Measurements from ENCODE around the gene PKN3.

Gene PKN3

DNA sequence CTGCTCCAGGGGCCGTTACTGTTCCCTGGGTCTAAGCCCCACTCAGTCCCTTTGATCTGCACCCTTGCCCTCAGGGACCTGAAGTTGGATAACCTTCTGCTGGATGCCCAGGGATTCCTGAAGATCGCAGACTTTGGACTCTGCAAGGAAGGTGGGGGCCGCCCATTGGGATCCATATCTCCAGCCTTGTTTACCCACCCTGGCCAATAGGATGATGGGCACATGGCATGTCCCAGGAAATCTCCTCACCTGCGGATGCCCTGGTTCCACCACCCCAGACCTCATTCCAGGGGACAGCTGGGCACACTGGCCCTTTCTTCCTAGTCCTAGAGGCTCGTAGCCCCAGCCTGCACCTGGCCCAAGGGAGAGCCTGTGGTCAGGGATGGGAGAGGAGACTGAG is 16.2 kb downstream of the PKN3 start:
- no peak for DNase-seq

- no peak for DNase-seq
These were observed 17.8 kb downstream of the PKN3 start for GRCh38 chr9:128719919-128720605.

DNA sequence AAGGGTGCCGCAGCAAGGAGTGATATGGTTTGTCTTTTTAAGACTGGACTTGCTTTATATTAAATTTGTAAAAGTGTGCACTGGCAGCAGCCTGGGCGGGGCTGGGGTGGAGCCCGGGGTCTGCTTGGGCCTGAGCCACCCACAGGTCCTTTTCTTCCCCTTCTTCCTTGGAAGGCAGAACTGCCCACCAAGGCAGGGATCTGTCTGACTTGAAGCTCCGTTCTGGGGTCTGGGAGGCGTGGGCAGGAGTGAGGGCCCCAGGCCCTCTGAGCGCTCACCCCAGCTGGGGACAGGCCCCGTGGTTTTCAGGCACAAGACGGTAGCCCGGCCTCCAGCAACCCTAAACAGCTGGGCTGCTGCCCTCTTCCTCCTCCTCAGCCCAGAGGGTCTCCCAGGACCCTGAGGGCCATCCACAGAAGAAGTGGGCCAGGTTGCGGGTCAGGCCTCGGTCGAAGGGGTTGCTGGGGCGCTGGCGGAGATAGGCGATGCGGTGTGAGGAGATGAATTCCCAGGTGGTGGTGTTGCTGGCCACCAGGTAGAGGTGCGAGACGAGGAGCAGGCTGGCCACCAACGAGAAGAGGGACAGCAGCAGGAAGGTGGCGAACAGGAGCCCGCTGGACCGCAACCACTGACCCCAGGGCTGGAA is 18.7 kb downstream of the PKN3 start:
- DNase-seq, result no peak

DNA sequence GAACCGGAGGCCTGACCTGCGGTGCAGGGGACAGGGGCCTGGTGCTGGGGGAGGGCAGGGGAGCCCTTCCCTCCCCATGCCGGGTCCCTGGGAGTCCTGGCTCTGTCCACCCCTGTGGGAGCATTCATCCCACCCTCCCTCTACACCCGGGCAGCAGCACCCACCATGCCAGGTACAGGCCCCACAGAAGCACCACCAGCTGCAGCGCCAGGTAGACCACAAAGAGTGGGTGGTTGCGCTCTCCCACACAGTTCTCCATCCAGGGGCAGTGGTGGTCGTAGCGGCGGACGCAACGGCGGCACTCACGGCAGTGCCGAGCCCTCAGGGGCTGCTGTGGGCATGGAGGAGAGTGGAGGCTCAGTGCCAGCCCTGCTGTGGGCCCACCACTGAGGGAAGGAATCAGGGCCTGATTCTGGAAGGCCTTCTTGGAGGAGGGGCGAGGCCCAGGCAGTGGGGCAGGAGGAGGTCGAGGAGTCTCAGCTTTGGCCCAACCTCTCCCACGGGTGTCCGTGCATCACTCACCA is 19.2 kb downstream of the PKN3 start:
- DNase-seq, result no peak

- DNase-seq, result no peak
These were observed 20.4 kb downstream of the PKN3 start for GRCh38 chr9:128722380-128723351.

GRCh38 chr9:128723352-128723865 is 21.1 kb downstream of the PKN3 start:
- no peak for DNase-seq

DNA sequence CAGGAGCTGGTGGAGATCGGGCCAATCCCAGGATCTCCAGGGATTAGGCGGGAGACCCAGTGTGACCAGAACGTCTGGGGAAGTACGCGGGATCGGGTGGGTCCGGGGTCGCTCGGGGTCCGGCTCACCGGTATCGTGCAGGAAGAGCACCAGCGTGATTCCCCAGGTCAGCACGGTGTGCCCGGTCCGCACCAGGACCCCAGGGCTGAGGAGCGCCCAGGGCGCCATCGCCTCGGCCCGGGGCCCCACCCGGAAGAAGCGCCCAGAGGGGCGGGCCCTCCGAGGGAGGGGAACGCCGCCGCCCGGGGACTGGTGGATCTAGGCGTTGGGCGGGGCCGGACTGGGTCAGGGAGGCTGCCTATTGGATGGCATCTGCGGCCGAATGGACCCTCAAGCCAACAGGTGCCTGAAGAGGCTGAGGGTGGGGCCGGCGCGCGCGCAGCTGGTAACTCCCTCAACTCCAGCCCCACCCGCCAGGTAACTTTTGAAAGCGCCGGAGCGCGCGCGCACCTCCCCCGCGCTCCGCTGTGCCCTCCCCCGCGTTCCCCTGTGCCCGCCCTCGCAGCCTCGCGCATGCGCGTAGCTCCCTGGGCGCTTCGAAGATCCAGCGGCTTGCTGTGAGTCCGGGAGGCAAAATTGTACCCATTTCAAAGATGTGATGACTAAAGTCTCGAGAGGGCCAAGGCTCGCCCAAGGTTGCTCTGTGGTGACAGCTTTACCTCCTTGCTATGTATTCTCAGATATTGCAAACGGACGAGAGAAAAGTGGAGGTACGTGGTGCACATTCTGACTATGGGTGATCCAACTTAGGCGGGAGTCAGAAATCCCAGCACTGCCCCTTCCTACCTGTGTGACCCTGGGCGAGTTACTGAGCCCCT is 21.8 kb downstream of the PKN3 start, which contains the start of gene ZDHHC12:
Gene ZDHHC12 (minus strand): TSS at position 262 of the 878 bp plus-strand sequence. CDS start 34 bp downstream, at position 228.
- DNase-seq, result peak; percentile 98

DNA sequence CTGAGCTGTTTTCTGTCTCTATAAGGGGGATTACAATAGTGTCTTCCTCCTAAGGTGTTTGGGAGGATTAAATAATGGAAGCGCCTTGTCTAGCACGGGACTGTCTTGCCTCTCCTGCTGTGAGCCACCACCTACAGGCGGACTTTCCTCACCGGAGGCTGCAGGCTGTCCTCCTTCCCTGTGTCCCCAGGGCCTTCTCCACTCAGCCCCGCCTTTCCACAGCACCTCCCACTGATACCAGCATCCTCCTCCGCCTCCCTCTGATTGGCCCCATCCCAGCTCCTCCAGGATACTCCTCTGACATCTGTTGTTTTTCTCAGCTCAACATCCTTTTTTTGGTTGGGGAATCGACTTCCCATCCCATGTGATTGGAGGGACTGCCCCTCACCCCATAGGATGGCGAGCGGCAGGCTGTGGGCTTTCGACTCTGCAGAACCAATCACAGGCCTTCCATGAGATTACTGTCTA is 22.5 kb downstream of the PKN3 start:
- peak; percentile 42 to 47 for DNase-seq

GRCh38 chr9:128727640-128728248 is 25.4 kb downstream of the PKN3 start:
- DNase-seq, result no peak

GRCh38 chr9:128728298-128728697 is 26.0 kb downstream of the PKN3 start:
- DNase-seq, result no peak

GRCh38 chr9:128729302-128729701 is 27.0 kb downstream of the PKN3 start:
- DNase-seq, result no peak

DNA sequence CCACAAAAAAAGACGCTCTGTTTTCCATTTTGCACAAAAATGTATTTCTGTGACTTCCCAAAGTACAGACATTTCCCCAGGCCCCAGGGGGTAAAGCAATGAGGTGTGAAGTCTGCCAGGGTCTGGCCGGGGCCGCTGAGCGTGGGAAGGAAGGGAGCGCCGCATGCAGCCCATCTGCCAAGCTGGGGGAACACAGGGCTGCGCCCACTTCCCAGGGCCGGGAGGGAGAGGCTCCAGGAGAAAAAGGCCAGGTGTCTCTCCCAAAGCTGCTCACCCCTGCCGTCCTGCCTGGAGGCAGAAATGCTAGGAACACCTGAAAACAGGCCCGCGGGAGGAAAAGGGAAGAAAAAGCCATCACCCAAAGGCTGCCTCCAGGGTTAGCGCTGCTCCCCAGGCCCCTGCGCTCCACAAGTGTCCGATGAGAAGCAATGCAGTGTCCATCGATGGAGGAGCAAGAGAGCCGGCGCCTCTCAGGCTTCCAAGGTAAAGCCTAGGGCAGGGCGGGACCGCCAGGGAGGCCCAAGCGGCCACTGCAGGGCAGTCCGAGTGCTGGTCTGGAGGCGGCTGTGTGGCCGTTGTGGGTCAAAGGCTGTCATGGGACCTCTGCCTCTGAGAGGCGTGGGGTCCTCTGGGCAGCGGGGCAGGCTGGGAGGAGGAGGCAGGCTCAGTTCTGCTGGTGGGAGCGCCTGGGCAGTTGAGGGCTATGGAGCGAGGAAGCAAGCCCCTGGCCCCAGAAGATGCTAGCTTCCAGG is 27.6 kb downstream of the PKN3 start:
- no peak for DNase-seq

GRCh38 chr9:128731093-128731492 is 28.8 kb downstream of the PKN3 start:
- DNase-seq, result no peak

GRCh38 chr9:128731691-128732090 is 29.4 kb downstream of the PKN3 start:
- DNase-seq, result no peak

- DNase-seq, result no peak
These were observed 30.3 kb downstream of the PKN3 start for GRCh38 chr9:128732576-128732975.

DNA sequence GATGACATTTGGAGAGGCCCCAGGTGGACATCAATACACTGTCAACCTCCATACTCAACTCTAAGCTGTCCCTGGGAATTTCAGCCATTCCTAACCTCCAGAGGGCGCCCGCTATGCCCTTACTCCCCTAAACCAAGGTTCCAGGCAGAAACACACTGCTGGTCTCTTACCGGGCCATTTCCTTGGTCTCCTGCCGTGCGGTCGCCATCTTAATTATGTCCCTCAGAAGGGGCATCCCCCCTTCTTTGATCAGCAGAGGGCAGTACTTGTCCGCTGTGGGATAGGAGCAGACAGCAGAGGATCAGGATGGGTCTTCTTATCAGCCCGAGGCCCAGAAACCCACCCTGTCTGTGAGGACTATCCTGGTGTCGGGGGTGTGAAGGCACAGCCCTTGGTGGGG is 31.0 kb downstream of the PKN3 start:
- DNase-seq, result no peak

DNA sequence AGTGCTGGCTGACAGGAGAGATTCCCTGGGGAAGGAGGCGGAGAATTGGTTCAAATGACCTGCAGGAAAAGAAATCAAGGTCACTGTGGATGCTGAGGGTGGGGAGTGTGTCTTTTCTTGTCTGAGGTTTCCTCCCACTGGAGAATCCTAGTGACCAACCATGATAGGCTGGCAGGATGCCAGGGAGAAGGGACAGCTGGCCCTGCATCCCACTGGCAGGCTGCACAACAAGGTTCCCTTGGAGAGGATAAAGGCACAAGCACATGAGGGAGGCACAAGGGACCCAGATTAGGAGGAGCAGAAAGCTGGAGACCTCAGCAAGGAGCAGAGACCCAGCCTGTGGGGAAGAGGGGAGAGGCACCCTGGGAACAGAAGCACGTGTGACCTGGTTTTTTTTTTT is 33.1 kb downstream of the PKN3 start:
- no peak for DNase-seq

- DNase-seq, result no peak
These were observed 40.1 kb downstream of the PKN3 start for GRCh38 chr9:128742401-128742800.

DNA sequence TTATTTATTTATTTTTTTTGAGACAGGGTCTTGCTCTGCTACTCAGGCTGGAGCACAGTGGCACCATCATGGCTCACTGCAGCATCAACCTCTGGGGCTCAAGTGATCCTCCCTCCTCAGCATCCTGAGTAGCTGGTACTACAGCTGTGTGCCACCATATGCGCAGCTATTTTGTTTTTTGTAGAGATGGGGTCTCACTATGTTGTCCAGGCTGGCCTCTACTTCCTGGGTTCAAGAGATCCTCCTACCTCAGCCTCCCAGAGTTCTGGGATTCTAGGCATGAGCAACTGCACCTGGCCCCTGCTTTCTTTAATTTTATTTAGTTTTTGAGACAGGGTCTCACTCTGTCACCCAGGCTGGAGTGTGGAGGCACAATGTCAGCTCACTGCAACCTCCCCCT is 41.1 kb downstream of the PKN3 start:
- DNase-seq, result no peak

GRCh38 chr9:128747241-128747640 is 44.9 kb downstream of the PKN3 start:
- no peak for DNase-seq

Data from stimulated activated CD4-positive, alpha-beta T cell treated with anti-CD3 and anti-CD28 coated beads, Interleukin-2, amount 100 ng/mL, for 48 hours (primary cell).